Measurements from ENCODE around the gene LARP4B.

DNA sequence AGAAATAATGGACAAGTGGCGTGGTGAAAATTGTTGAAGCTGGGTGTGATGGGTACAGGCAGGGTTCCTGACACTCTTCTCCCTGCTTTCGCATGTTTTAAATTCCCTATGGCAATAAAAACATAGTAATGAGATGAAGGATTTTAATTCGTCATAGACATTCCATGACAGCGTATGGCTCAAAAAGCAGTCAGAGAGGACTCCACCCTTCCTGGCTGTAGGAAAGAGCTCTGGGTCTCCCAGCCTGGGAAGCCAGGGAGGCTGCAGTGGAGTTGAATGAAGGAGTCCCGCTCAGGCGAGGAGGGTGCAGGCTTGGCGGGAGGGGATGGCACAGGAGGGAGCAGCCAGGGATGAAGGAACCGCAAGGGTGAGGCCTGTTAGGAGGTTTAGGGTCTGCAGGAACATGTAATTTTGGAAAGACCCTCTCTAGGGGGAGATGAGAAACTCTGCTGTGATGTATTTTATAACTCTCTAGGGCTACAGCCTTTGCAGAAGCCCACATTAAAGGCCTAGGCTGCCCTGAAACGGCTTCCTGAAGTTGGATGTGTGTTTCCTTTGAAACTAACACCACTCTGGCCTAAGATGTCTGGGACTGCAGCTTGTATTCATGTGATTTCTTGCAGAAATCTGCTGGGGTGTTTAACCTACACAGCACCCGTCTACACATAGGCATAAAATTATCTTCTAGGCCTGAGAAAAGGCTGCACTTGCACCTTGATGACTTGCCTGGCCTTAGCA lies 7.6 kb upstream of the LARP4B start:
- TF ChIP-seq ZFHX2 (tag by site-specific recombination; conservative IDR thresholded peaks at IDR 0.05), result no peak
- TF ChIP-seq, protein P1, sequence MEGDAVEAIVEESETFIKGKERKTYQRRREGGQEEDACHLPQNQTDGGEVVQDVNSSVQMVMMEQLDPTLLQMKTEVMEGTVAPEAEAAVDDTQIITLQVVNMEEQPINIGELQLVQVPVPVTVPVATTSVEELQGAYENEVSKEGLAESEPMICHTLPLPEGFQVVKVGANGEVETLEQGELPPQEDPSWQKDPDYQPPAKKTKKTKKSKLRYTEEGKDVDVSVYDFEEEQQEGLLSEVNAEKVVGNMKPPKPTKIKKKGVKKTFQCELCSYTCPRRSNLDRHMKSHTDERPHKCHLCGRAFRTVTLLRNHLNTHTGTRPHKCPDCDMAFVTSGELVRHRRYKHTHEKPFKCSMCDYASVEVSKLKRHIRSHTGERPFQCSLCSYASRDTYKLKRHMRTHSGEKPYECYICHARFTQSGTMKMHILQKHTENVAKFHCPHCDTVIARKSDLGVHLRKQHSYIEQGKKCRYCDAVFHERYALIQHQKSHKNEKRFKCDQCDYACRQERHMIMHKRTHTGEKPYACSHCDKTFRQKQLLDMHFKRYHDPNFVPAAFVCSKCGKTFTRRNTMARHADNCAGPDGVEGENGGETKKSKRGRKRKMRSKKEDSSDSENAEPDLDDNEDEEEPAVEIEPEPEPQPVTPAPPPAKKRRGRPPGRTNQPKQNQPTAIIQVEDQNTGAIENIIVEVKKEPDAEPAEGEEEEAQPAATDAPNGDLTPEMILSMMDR (tag by site-specific recombination; IDR thresholded peaks at IDR 0.05), result no peak
- TF ChIP-seq, protein P2, sequence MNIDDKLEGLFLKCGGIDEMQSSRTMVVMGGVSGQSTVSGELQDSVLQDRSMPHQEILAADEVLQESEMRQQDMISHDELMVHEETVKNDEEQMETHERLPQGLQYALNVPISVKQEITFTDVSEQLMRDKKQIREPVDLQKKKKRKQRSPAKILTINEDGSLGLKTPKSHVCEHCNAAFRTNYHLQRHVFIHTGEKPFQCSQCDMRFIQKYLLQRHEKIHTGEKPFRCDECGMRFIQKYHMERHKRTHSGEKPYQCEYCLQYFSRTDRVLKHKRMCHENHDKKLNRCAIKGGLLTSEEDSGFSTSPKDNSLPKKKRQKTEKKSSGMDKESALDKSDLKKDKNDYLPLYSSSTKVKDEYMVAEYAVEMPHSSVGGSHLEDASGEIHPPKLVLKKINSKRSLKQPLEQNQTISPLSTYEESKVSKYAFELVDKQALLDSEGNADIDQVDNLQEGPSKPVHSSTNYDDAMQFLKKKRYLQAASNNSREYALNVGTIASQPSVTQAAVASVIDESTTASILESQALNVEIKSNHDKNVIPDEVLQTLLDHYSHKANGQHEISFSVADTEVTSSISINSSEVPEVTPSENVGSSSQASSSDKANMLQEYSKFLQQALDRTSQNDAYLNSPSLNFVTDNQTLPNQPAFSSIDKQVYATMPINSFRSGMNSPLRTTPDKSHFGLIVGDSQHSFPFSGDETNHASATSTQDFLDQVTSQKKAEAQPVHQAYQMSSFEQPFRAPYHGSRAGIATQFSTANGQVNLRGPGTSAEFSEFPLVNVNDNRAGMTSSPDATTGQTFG (tag by site-specific recombination; IDR thresholded peaks at IDR 0.05; ENCODE audit: borderline replicate concordance), result no peak
